ENCODE results near the gene GKN2.
"Not testable (repeated sequence)": the region's sequence is repeated elsewhere in the genome, so short reads cannot be mapped to it uniquely, and the experiment has no call there.

GKN2 gene

GRCh38 chr2:68959001-68959400 lies 6.3 kb upstream of the GKN2 start:
- no peak for DNase-seq

- DNase-seq, result not testable (repeated sequence)
Measured at GRCh38 chr2:68955432-68955831, 2.7 kb upstream of the GKN2 start.

GRCh38 chr2:68951899-68952298 lies 794 bp downstream of the GKN2 start:
- DNase-seq, result no peak

- DNase-seq, result no peak
Measured at GRCh38 chr2:68948710-68949109, 4.0 kb downstream of the GKN2 start.

- DNase-seq, result no peak
Measured at GRCh38 chr2:68946117-68946516, 6.6 kb downstream of the GKN2 start.

GRCh38 chr2:68943581-68944568 lies 8.8 kb downstream of the GKN2 start:
- peak; percentile 76 for DNase-seq

- DNase-seq, result no peak
Measured at GRCh38 chr2:68942827-68943226, 9.9 kb downstream of the GKN2 start.

GRCh38 chr2:68940369-68940768 lies 12.3 kb downstream of the GKN2 start:
- DNase-seq, result no peak

- DNase-seq, result no peak
Measured at GRCh38 chr2:68939962-68940361, 12.7 kb downstream of the GKN2 start.

GRCh38 chr2:68938938-68939337 lies 13.8 kb downstream of the GKN2 start:
- no peak for DNase-seq

- DNase-seq, result no peak
Measured at GRCh38 chr2:68937346-68938055, 15.2 kb downstream of the GKN2 start.

- no peak for DNase-seq
Measured at GRCh38 chr2:68936889-68937288, 15.8 kb downstream of the GKN2 start.

- DNase-seq, result no peak
Measured at GRCh38 chr2:68936427-68936826, 16.3 kb downstream of the GKN2 start.

- DNase-seq, result no peak
Measured at GRCh38 chr2:68935471-68935870, 17.2 kb downstream of the GKN2 start.

- no peak for DNase-seq
Measured at GRCh38 chr2:68934021-68934420, 18.7 kb downstream of the GKN2 start.

- no peak for DNase-seq
Measured at GRCh38 chr2:68932402-68932801, 20.3 kb downstream of the GKN2 start.

- no peak for DNase-seq
Measured at GRCh38 chr2:68931799-68932198, 20.9 kb downstream of the GKN2 start.

GRCh38 chr2:68931149-68931711 lies 21.5 kb downstream of the GKN2 start:
- no peak for DNase-seq

GRCh38 chr2:68926796-68927195 lies 25.9 kb downstream of the GKN2 start:
- DNase-seq, result no peak

GRCh38 chr2:68925295-68925896 lies 27.3 kb downstream of the GKN2 start:
- DNase-seq, result no peak

- DNase-seq, result no peak
Measured at GRCh38 chr2:68921646-68922045, 31.0 kb downstream of the GKN2 start.

GRCh38 chr2:68920481-68921170 lies 32.1 kb downstream of the GKN2 start:
- DNase-seq, result no peak

GRCh38 chr2:68918497-68918896 lies 34.2 kb downstream of the GKN2 start:
- no peak for DNase-seq

Measured in femur (tissue), 1 donor.